Measurements from ENCODE around the gene RELN.

DNA sequence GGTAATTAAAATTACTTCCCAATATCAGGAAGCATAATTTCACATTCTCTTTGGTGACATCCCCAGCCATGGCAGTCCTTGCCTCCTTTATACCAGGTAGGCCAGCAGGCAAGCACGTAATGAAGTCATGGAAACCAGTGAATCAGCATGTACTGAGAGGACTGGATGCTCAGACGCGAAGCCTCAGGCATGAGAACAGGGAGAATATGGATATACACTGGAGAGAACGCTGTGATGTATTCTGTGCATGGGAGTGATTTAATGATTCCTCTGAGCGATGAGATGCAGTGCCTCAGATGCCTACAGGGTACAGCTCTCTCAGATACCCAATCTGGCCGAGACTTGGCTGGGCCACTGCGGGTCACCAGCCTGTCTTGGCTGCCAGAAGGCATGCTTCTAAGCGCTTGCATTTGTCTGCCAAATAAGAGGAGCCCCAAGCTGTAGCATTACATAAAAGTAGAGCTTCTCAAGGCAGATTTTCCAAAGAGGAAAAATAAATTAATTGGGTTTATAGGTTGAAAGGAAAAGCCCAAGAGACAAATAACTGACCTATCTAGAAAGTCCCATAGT lies 238.1 kb downstream of the RELN start:
- TF ChIP-seq, protein P1, sequence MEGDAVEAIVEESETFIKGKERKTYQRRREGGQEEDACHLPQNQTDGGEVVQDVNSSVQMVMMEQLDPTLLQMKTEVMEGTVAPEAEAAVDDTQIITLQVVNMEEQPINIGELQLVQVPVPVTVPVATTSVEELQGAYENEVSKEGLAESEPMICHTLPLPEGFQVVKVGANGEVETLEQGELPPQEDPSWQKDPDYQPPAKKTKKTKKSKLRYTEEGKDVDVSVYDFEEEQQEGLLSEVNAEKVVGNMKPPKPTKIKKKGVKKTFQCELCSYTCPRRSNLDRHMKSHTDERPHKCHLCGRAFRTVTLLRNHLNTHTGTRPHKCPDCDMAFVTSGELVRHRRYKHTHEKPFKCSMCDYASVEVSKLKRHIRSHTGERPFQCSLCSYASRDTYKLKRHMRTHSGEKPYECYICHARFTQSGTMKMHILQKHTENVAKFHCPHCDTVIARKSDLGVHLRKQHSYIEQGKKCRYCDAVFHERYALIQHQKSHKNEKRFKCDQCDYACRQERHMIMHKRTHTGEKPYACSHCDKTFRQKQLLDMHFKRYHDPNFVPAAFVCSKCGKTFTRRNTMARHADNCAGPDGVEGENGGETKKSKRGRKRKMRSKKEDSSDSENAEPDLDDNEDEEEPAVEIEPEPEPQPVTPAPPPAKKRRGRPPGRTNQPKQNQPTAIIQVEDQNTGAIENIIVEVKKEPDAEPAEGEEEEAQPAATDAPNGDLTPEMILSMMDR (optimal IDR thresholded peaks at IDR 0.05 in 1 of 3, IDR thresholded peaks at IDR 0.05 in 1 of 3, conservative IDR thresholded peaks at IDR 0.05 in 1 of 3; ENCODE audit: extremely low read depth in 1 of 3, insufficient read depth in 2 of 3, low read length in 3 of 3): no peak
- TF ChIP-seq EZH2 (IDR thresholded peaks at IDR 0.05; ENCODE audit: low read length): no peak

All from keratinocyte (primary cell).